ENCODE measurements around the gene METTL27.
"Not testable (repeated sequence)": the region's sequence is repeated elsewhere in the genome, so short reads cannot be mapped to it uniquely, and the experiment has no call there.

Gene METTL27

DNA sequence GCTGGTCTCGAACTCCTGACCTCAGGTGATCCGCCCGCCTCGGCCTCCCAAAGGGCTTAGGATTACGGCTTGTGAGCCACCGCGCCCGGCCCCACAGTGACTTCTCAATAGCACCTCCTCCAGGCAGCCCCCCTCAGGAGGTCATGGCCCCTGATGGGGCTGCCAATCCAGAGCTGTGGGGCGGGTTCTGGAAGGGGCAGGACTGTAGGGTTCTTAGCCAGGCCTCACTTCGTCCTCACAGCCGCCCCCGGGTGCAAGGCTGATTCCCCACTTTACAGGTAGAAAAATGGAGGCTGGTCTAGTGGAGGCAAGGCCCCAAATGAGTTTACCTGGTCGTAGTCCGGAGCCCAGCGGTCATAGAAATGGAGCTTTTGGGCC lies 638 bp downstream of the METTL27 start:
- DNase-seq (ENCODE audit: low read depth in 1 of 2, low spot score in 1 of 2): peak in 1 of 2 experiments; percentile 65
- no peak for TF ChIP-seq JUND (IDR thresholded peaks at IDR 0.05; ENCODE audit: low read depth)
- in situ Hi-C loops (cut with HindIII; ENCODE audit: low pct_unique_long_range_greater_than_20kb, low sequenced_read_pairs): no loop called here

DNA sequence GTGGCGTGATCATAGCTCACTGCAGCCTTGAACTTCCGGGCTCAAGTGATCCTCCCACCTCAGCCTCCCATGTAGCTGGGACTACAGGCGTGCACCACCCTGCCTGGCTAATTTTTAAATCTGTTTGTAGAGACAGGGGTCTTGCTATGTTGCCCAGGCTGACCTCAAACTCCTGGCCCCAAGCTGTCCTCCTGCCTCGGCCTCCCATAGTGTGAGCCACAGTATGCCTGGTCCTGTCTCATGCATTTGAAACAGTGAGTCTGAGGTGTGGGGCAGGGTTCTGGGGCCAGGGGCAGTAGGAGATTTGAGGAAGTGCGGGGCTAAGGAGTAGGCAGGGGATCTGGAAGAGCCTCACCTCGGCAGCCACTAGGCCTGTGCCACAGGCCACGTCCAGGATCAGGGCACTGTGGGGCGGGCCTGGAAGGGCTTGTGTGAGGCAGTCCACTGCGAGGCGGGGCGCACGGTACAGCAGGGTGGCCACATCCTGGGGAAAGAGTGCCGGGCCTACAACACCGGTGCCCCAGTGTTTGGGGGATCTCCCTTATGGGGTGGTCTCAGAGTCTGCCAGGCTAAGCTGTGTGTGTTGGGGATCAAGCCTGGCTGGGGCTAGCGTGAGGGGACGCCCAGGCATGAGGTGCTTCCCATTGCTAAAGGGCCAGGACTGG lies 1.5 kb downstream of the METTL27 start:
- DNase-seq (ENCODE audit: low read depth in 1 of 2, low spot score in 1 of 2): no peak
- TF ChIP-seq JUND (IDR thresholded peaks at IDR 0.05; ENCODE audit: low read depth): no peak
- in situ Hi-C loops (cut with HindIII; ENCODE audit: low pct_unique_long_range_greater_than_20kb, low sequenced_read_pairs): no loop called here

DNA sequence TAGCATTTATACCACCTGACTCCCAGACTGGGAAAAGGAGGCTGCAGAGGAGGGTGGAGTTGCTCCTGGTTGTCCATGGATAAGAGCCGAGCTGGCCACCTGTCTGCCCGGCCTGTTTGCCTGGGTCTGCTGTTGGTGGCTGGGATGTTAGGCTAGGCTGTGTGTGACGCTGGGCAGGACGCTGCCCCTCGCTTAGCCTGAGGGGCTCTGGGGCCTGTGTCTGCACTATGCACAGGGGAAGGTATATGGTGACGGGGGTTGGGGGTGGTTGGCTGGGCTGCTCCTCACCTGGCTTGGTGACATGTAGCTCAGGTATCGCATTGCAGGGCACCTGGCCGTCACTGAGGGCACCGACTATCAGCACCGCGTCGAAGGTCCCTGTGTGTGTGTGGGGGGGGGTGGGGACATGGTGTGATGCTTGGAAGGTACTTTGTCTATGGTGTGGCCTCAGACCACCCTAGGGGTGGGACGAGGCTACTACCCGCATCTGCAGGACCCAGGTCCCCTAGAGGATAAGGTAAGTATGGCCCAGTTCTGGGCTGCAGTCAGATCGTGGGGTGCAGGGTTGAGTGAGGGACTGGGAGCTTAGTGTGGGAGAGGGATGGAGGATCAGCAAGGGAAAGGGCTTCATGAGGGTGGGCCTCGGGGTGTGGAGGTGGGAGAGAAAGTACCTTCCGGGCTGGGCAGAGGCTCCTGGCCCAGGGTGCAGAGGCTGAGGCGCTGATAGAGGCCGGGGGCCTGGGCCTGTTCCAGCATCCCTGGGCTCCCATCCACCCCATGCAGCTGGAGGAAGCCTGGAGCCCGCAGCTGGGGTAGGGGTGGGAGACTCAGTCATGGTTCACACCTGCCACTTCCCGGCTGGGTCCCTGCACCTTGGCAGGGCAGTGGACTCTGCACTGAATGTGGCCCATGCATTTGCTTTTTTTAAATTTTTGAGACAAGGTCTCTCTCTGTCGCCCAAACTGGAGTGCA lies 2.3 kb downstream of the METTL27 start:
- no peak for TF ChIP-seq JUND (IDR thresholded peaks at IDR 0.05; ENCODE audit: low read depth)
- in situ Hi-C loops (cut with HindIII; ENCODE audit: low pct_unique_long_range_greater_than_20kb, low sequenced_read_pairs): no loop called here
- DNase-seq (ENCODE audit: low read depth in 1 of 2, low spot score in 1 of 2): no peak

DNA sequence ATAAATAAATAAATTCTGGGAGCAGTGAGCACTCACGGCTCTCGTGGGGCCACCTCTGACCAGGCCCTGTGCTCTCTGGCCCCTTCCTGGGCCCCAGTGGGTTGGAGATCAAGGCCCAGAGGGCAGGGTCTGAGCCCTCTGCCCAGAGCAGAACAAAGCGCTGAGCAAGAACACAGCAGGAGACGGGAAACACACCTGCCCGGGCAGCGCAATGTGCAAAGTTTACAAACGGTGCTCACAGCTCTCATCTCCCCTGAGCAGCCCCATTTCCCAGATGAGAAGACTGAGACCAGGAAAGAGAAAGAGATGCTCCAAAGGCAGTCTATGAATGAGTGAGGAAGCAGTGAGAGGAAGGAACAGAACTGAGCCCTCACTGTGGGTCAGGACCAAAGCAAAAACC lies 3.0 kb downstream of the METTL27 start:
- DNase-seq (ENCODE audit: low read depth in 1 of 2, low spot score in 1 of 2): no peak
- no peak for TF ChIP-seq JUND (IDR thresholded peaks at IDR 0.05; ENCODE audit: low read depth)
- in situ Hi-C loops (cut with HindIII; ENCODE audit: low pct_unique_long_range_greater_than_20kb, low sequenced_read_pairs): no loop called here

DNA sequence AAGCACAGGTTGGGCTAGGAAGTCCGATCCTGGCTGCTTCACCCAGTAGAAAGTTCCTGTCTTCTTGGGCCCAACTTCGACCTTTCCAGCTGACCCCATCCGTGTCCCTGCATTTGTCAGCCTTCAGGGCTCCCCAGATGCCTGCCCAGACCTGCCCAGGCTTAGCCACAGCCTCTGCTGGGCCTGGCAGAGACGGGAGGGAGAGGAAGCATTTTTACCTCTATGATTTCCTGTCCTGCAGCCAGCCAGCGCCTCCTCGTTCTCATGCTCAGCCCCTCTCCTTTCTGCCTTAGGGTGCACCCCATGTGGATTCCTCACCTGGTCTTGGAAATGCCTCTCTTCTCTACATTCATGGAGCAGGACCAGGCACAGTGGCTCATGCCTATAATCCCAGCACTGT lies 3.7 kb downstream of the METTL27 start:
- TF ChIP-seq JUND (IDR thresholded peaks at IDR 0.05; ENCODE audit: low read depth): no peak
- in situ Hi-C loops (cut with HindIII; ENCODE audit: low pct_unique_long_range_greater_than_20kb, low sequenced_read_pairs): no loop called here

DNA sequence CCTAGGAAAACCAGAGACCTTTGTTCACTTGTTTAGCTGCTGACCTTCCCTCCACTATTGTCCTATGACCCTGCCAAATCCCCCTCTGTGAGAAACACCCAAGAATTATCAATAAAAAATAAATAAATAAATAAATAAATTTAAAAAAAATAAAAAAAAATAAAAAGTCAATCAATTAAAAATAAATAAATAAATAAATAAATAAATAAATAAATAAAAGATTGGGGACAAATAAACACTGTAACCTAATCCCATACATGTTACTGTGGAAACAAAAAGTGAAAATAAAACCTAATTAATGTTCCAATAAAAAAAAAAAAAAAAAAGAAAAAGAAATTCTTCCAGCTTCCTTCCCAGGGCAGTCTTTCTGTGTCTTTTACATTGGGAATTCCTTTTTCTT lies 5.1 kb downstream of the METTL27 start:
- DNase-seq (ENCODE audit: low read depth in 1 of 2, low spot score in 1 of 2); in situ Hi-C loops (cut with HindIII; ENCODE audit: low pct_unique_long_range_greater_than_20kb, low sequenced_read_pairs): not testable (repeated sequence)

More for the DNA sequence above, 3.7 kb downstream of the METTL27 start:
- DNase-seq (ENCODE audit: low read depth in 1 of 2, low spot score in 1 of 2): peak in 1 of 2 experiments; percentile 79

DNA sequence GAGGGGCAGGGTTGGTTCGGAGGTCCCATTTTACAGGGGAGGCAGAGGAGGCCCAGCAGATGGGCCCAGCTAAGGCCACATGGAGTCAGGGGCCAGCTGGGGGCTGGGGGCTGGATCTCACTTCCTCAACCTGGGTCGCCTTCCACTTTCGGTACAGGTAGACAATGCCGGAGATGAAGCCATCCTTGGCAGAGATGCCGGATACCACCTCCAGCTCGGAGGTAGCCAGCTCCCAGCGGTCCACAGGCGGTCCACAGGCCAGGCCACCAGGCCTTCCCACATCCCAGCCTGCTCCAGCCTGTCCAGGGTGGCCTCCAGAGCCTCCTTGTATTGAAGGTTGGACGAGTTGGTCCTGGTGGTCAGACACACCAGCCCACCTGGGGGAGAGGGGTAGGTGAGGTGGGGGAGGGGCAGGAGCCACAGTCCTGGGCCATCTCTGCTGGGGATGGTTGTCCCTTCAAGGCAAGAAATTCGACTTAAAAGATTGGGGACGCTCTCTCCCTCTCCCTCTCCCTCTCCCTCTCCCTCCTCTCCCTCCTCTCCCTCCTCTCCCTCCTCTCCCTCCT lies 7.6 kb downstream of the METTL27 start:
- in situ Hi-C loops (cut with HindIII; ENCODE audit: low pct_unique_long_range_greater_than_20kb, low sequenced_read_pairs): no loop called here
- no peak for TF ChIP-seq JUND (IDR thresholded peaks at IDR 0.05; ENCODE audit: low read depth)
- no peak for DNase-seq (ENCODE audit: low read depth in 1 of 2, low spot score in 1 of 2)

DNA sequence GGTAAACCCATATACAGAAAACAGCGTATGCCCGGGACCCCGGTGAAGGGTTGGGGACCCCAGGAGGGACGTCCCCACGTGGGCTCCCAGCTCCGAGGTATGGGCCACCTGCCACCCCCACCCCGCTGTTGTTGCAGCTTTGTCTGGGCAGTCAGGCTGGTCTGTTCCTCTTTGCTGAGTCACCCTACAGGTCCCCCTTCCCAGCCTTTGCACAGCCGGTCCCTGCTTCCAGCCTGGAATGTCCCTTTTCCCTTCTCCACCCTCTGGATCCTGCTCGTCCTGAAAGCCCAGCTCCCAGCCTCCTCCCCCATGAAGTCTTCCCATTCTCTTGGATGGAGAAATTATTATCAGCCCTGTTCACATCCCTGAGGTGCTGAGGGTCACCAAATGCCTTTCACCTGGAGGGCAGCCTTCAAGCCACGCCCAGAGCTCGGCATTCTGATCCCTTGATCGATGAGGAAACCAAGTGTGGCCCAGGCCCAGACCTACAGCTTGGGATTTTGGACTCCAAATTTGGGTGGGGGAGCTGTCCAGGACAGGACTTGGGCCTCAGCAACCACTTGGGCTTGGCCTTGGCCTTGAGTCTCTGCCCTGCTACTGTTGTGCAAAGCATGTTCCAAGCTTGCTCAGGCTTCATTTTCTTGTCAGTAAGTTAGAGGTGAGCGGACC lies 8.9 kb downstream of the METTL27 start:
- in situ Hi-C loops (cut with HindIII; ENCODE audit: low pct_unique_long_range_greater_than_20kb, low sequenced_read_pairs): no loop called here
- TF ChIP-seq JUND (IDR thresholded peaks at IDR 0.05; ENCODE audit: low read depth): no peak

DNA sequence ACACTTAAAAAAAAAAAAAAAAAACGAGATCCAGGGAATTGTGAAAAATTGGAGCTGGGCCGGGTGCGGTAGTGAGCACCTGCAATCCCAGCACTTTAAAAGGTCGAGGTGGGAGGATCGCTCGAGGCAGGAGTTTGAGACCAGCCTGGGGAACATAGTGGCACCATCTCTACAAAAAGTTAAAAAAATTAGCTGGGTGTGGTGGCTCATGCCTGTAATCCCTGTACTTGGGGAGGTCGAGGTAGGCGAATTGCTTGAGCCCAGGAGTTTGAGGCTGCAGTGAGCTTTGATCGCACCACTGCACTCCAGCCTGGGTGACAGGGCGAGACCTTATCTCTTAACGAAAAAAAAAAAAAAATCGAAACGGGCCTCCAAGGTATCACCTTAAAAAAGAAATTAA lies 9.5 kb downstream of the METTL27 start:
- no peak for TF ChIP-seq JUND (IDR thresholded peaks at IDR 0.05; ENCODE audit: low read depth)
- DNase-seq (ENCODE audit: low read depth in 1 of 2, low spot score in 1 of 2): no peak
- in situ Hi-C loops (cut with HindIII; ENCODE audit: low pct_unique_long_range_greater_than_20kb, low sequenced_read_pairs): no loop called here

More for the DNA sequence above, 8.9 kb downstream of the METTL27 start:
- peak in 1 of 2 experiments; percentile 89 for DNase-seq (ENCODE audit: low read depth in 1 of 2, low spot score in 1 of 2)

DNA sequence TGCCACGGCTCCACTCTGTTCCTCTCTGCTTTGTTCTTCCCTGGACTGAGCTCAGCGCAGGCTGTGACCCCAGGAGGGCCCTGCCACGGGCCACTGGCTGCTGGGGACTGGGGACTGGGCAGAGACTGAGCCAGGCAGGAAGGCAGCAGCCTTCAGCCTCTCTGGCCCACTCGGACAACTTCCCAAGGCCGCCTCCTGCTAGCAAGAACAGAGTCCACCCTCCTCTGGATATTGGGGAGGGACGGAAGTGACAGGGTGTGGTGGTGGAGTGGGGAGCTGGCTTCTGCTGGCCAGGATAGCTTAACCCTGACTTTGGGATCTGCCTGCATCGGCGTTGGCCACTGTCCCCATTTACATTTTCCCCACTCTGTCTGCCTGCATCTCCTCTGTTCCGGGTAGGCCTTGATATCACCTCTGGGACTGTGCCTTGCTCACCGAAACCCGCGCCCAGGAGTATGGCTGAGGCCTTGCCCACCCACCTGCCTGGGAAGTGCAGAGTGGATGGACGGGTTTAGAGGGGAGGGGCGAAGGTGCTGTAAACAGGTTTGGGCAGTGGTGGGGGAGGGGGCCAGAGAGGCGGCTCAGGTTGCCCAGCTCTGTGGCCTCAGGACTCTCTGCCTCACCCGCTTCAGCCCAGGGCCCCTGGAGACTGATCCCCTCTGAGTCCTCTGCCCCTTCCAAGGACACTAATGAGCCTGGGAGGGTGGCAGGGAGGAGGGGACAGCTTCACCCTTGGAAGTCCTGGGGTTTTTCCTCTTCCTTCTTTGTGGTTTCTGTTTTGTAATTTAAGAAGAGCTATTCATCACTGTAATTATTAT lies 10.3 kb downstream of the METTL27 start:
- peak; percentile 60 for TF ChIP-seq JUND (IDR thresholded peaks at IDR 0.05; ENCODE audit: low read depth)
- in situ Hi-C loops (cut with HindIII; ENCODE audit: low pct_unique_long_range_greater_than_20kb, low sequenced_read_pairs): no loop called here
- DNase-seq (ENCODE audit: low read depth in 1 of 2, low spot score in 1 of 2): peak; percentile 82 to 98

DNA sequence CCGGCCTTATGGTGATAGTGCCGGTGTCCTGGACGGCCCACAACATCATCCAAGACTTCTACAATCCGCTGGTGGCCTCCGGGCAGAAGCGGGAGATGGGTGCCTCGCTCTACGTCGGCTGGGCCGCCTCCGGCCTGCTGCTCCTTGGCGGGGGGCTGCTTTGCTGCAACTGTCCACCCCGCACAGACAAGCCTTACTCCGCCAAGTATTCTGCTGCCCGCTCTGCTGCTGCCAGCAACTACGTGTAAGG lies 10.8 kb downstream of the METTL27 start:
- no peak for DNase-seq (ENCODE audit: low read depth in 1 of 2, low spot score in 1 of 2)
- no peak for TF ChIP-seq JUND (IDR thresholded peaks at IDR 0.05; ENCODE audit: low read depth)
- in situ Hi-C loops (cut with HindIII; ENCODE audit: low pct_unique_long_range_greater_than_20kb, low sequenced_read_pairs): no loop called here
